Measurements from ENCODE around the gene PHF24. TPM values are rescaled to one million over a fixed set of nuclear protein-coding genes. Genes with fewer than 3 reads are reported as not detected.

Gene PHF24
- total RNA-seq, 4 donors from 2014 or later = 0.21 to 1.2 (median 0.63) TPM

DNA sequence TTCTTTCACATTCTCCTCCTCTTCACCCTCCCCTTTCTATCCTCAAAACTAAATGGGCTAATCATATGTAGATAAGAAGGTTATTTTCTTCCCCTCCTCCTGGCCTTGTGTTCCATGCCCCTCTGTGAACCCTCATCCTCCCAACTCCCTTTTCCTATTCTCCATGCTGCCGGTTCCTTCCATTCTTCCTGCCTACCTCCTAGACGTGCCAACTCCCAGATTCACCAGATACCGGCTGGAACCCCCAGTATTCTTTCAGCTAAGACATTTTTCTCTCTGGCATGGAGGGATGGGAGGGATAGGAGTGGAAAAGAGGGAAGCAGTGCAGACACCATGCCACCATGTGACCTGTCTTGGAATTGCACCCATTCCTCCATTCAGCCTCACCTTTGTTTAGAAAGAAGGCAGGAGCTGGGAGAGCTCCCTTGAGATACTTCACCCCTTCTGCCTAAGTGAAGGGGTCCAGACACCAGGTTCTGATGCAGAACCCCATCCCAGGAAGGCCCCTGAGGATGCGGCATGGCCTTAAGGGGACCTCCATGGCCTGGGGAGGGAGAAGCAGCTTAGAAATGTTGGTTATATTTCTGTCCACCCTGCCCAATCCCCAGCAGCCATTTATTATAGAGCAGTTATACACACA is 36.3 kb downstream of the PHF24 start:
- TF ChIP-seq, protein P1, sequence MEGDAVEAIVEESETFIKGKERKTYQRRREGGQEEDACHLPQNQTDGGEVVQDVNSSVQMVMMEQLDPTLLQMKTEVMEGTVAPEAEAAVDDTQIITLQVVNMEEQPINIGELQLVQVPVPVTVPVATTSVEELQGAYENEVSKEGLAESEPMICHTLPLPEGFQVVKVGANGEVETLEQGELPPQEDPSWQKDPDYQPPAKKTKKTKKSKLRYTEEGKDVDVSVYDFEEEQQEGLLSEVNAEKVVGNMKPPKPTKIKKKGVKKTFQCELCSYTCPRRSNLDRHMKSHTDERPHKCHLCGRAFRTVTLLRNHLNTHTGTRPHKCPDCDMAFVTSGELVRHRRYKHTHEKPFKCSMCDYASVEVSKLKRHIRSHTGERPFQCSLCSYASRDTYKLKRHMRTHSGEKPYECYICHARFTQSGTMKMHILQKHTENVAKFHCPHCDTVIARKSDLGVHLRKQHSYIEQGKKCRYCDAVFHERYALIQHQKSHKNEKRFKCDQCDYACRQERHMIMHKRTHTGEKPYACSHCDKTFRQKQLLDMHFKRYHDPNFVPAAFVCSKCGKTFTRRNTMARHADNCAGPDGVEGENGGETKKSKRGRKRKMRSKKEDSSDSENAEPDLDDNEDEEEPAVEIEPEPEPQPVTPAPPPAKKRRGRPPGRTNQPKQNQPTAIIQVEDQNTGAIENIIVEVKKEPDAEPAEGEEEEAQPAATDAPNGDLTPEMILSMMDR (IDR thresholded peaks at IDR 0.05) = peak; percentile 42 to 57 (median 50)
- no peak for TF ChIP-seq EP300 (IDR thresholded peaks at IDR 0.05)
- H3K4me3 ChIP-seq = peak overlapping the region in 1 of 4 donors; percentile 7
- H3K27ac ChIP-seq = peak overlapping the region; percentile 60 to 98 (median 84)

DNA sequence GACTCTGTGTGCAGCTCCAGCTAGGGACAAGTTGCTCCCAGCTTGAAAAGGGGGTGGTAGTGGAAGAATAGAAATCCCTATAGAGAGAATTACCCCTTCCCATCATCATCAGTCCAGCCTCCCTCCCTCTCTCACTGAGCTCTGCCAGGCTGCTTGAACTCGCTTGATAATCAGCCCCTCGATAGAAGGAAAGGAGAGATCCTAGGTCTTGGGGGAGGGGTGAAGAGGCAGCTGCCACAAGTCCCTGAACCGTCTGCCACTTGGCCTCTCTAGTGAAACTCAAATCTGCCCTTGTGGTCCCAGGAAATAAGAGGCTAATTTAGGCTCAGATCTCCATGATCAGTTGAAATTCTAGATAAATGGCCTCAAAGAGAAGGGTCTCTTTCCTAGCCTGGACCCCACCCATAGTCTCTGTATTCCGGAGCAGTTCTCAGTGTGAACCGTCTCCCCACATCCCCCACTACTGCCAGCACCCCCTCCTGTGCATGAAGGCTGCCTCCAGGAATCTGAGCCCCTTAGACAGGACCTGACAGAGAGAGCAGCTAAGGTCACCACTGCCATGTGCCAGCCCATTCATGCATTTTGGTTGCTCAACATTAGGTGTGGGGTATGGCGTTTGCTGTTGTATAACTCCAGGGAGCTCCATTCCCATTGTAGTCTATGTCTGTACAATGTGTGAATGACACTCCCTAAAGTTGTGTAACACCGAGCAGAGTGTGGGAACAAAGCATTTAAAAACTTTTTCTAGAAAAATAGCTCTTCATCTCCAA is 37.0 kb downstream of the PHF24 start:
- WGBS, 2 donors = 46 to 55% methylated on average over 7 of the region's 7 CpGs
- no peak for TF ChIP-seq POLR2A (IDR thresholded peaks at IDR 0.05)
- peak in 1 of 2 donors; percentile 24 for TF ChIP-seq EP300 (IDR thresholded peaks at IDR 0.05)
- TF ChIP-seq, protein P1 (IDR thresholded peaks at IDR 0.05) = no peak
- H3K4me1 ChIP-seq = peaks cover 0 to 57% (median 46%) of the 10 kb centered on the region in 4 donors
- H3K27me3 ChIP-seq = no peaks in the 10 kb centered on the region
- DNase-seq (ENCODE audit: low spot score in 2 of 2) = no peak
- H3K9me3 ChIP-seq = no peaks in the 10 kb centered on the region
- peak overlapping the region in 3 of 4 donors; percentile 69 to 98 (median 98) for H3K27ac ChIP-seq
- H3K36me3 ChIP-seq = peaks cover 0 to 30% (median 0%) of the 10 kb centered on the region in 3 donors
- H3K4me3 ChIP-seq = no peak overlapping the region

More for the DNA sequence above, 36.3 kb downstream of the PHF24 start:
- Histone ChIP-seq H3K36me3 (peaks cover 0 to 30% (median 0%) of the 10 kb centered on the region in 3 donors), H3K4me1 (peaks cover 0 to 58% (median 46%) of the 10 kb centered on the region in 4 donors), H3K9me3 (no peaks in the 10 kb centered on the region), H3K27me3 (no peaks in the 10 kb centered on the region)
- 28 to 42% methylated on average over 4 of the region's 4 CpGs for WGBS, 2 donors
- DNase-seq (ENCODE audit: low spot score in 2 of 2) = no peak

DNA sequence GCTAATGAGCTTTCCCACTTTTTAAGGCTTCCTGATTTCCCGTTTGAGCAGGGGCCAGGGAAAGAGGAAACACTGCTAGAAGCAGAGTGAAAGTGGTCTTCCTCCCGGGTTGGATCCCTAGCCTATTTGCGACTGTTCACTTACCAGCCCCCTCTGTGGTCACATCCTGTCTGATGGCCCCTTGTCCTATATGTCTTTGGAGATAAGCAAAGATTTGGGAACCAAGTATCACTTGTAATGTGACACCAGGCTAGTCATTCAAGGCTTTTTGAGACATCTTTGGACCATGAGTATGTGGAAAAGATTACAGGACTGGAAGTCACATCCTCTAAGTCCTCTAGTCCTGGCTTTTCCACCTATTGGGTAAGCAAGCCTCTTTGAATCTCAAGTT is 37.6 kb downstream of the PHF24 start:
- Histone ChIP-seq H3K27ac (peak overlapping the region in 2 of 4 donors; percentile 98), H3K4me3 (no peak overlapping the region)
- TF ChIP-seq POLR2A (IDR thresholded peaks at IDR 0.05) = no peak
- TF ChIP-seq, protein P1 (IDR thresholded peaks at IDR 0.05) = no peak
- TF ChIP-seq EP300 (IDR thresholded peaks at IDR 0.05) = peak in 1 of 2 donors; percentile 0

DNA sequence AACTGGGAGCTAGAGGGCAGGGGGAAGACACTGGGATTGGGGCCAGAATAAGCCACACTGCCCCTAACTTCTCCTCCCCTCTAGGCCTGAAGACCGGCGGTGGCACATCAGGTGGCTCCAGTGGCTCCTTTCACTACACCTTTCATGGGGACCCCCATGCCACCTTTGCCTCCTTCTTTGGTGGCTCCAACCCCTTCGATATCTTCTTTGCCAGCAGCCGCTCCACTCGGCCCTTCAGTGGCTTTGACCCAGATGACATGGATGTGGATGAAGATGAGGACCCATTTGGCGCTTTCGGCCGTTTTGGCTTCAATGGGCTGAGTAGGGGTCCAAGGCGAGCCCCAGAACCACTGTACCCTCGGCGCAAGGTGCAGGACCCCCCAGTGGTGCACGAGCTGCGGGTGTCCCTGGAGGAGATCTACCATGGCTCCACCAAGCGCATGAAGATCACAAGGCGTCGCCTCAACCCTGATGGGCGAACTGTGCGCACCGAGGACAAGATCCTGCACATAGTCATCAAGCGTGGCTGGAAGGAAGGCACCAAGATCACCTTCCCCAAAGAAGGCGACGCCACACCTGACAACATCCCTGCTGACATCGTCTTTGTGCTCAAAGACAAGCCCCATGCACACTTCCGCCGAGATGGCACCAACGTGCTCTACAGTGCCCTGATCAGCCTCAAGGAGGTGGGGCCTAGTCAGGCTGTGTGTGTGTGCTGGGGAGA is 38.3 kb downstream of the PHF24 start:
- TF ChIP-seq, protein P1 (IDR thresholded peaks at IDR 0.05) = no peak
- TF ChIP-seq EP300 (IDR thresholded peaks at IDR 0.05) (no peak), POLR2A (IDR thresholded peaks at IDR 0.05) (no peak)
- peaks cover 0 to 45% (median 35%) of the 10 kb centered on the region in 4 donors for H3K4me1 ChIP-seq
- no peaks in the 10 kb centered on the region for H3K9me3 ChIP-seq
- H3K27me3 ChIP-seq = no peaks in the 10 kb centered on the region
- H3K4me3 ChIP-seq = no peak overlapping the region
- no peak for DNase-seq (ENCODE audit: low spot score in 2 of 2)
- WGBS, 2 donors = 95% methylated on average over 26 of the region's 26 CpGs
- H3K27ac ChIP-seq = peak overlapping the region in 1 of 4 donors; percentile 98
- peaks cover 0 to 34% (median 0%) of the 10 kb centered on the region in 3 donors for H3K36me3 ChIP-seq

More for the DNA sequence above, 37.6 kb downstream of the PHF24 start:
- Histone ChIP-seq H3K27me3 (no peaks in the 10 kb centered on the region), H3K4me1 (peaks cover 0 to 52% (median 41%) of the 10 kb centered on the region in 4 donors), H3K36me3 (peaks cover 0 to 34% (median 0%) of the 10 kb centered on the region in 3 donors), H3K9me3 (no peaks in the 10 kb centered on the region)
- DNase-seq (ENCODE audit: low spot score in 2 of 2) = no peak
- 35 to 44% methylated on average over 3 of the region's 3 CpGs for WGBS, 2 donors

All from tibial nerve (tissue), 4 donors.